Measurements from ENCODE around the gene CCNI2.

Gene CCNI2

GRCh38 chr5:132767150-132767549 lies 19.9 kb downstream of the CCNI2 start:
- no peak for TF ChIP-seq CTCF (IDR thresholded peaks at IDR 0.05)
- Histone ChIP-seq H3K27ac (no peak overlapping the region), H3K4me1 (peaks cover 0 to 68% (median 55%) of the 10 kb centered on the region in 4 donors), H3K36me3 (peaks cover 31 to 35% (median 33%) of the 10 kb centered on the region in 3 donors), H3K9me3 (no peaks in the 10 kb centered on the region), H3K27me3 (no peaks in the 10 kb centered on the region), H3K4me3 (no peak overlapping the region)
- intact Hi-C loops (cut with DNase I; ENCODE audit: low total_unique reads): no loop called here
- DNase-seq: no peak

GRCh38 chr5:132768485-132768868 lies 21.3 kb downstream of the CCNI2 start:
- Histone ChIP-seq H3K27ac (peak overlapping the region; percentile 43 to 52), H3K27me3 (no peaks in the 10 kb centered on the region), H3K9me3 (no peaks in the 10 kb centered on the region), H3K4me3 (no peak overlapping the region), H3K36me3 (peaks cover 18 to 22% (median 19%) of the 10 kb centered on the region in 3 donors), H3K4me1 (peaks cover 0 to 81% (median 68%) of the 10 kb centered on the region in 4 donors)
- intact Hi-C loops (cut with DNase I; ENCODE audit: low total_unique reads): no loop called here
- TF ChIP-seq CTCF (IDR thresholded peaks at IDR 0.05): no peak
- no peak for DNase-seq

GRCh38 chr5:132770476-132771159 lies 23.4 kb downstream of the CCNI2 start:
- intact Hi-C loops (cut with DNase I; ENCODE audit: low total_unique reads): no loop called here
- peaks cover 0 to 97% (median 80%) of the 10 kb centered on the region in 4 donors for H3K4me1 ChIP-seq

GRCh38 chr5:132771503-132771998 lies 24.3 kb downstream of the CCNI2 start:
- intact Hi-C loops (cut with DNase I; ENCODE audit: low total_unique reads): no loop called here
- Histone ChIP-seq H3K27me3 (no peaks in the 10 kb centered on the region), H3K4me1 (peaks cover 0 to 96% (median 75%) of the 10 kb centered on the region in 4 donors), H3K36me3 (no peaks in the 10 kb centered on the region), H3K9me3 (no peaks in the 10 kb centered on the region), H3K27ac (peak overlapping the region; percentile 85 to 98), H3K4me3 (no peak overlapping the region)
- TF ChIP-seq CTCF (IDR thresholded peaks at IDR 0.05): no peak
- peak; percentile 76 to 85 for DNase-seq

More at GRCh38 chr5:132770476-132771159, 23.4 kb downstream of the CCNI2 start:
- H3K27ac ChIP-seq: peak overlapping the region; percentile 85 to 98
- no peaks in the 10 kb centered on the region for H3K27me3 ChIP-seq
- H3K36me3 ChIP-seq: peaks cover 0 to under 1% (median 0%) of the 10 kb centered on the region in 3 donors
- no peaks in the 10 kb centered on the region for H3K9me3 ChIP-seq
- no peak overlapping the region for H3K4me3 ChIP-seq
- DNase-seq: peak in 1 of 2 donors; percentile 78
- no peak for TF ChIP-seq CTCF (IDR thresholded peaks at IDR 0.05)

- Histone ChIP-seq H3K4me3 (no peak overlapping the region), H3K36me3 (no peaks in the 10 kb centered on the region), H3K9me3 (no peaks in the 10 kb centered on the region), H3K27ac (peak overlapping the region; percentile 85 to 98), H3K4me1 (peaks cover 0 to 87% (median 65%) of the 10 kb centered on the region in 4 donors), H3K27me3 (no peaks in the 10 kb centered on the region)
- no peak for TF ChIP-seq CTCF (IDR thresholded peaks at IDR 0.05)
- intact Hi-C loops (cut with DNase I; ENCODE audit: low total_unique reads): no loop called here
- no peak for DNase-seq
Observed at GRCh38 chr5:132772291-132773070, 25.3 kb downstream of the CCNI2 start.

All from tibial artery (tissue), 4 donors.